Tibial artery (tissue), 4 donors: Measurements from ENCODE around the gene RASSF8.

ENCODE experiments used
- DNase-seq, 2 donors: peaks; one replicate each; pipeline ENCODE4 v3.0.0-alpha.2; 2019
- H3K27ac ChIP-seq, 2 donors: fragments of 200-600 bp; sonication (generic) in 1 of 2; 1 replicate in 1 of 2; 2 replicates in 1 of 2; pipeline ENCODE4 v1.5.1; 2018 to 2019; ENCODE audit warnings: mild to moderate bottlenecking in 1 of 2
- H3K27me3 ChIP-seq, 2 donors: fragments of 200-600 bp; sonication (generic) in 1 of 2; one replicate each; pipeline versions ENCODE4 v1.5.1 to v1.6.0; 2016 to 2019
- H3K36me3 ChIP-seq, 3 donors: fragments of 200-600 bp; sonication (generic) in 2 of 3; one replicate each; pipeline ENCODE4 v1.5.1; 2016 to 2019; ENCODE audit warnings: mild to moderate bottlenecking in 2 of 3
- H3K4me1 ChIP-seq, 4 donors: fragments of 200-600 bp; sonication (generic) in 2 of 4; 1 replicate in 3 of 4; 2 replicates in 1 of 4; pipeline ENCODE4 v1.5.1; 2016 to 2019
- H3K4me3 ChIP-seq, 2 donors: fragments of 200-600 bp; sonication (generic) in 1 of 2; 1 replicate in 1 of 2; 2 replicates in 1 of 2; pipeline ENCODE4 v1.5.1; 2018 to 2019; ENCODE audit warnings: mild to moderate bottlenecking in 2 of 2
- H3K9me3 ChIP-seq, 3 donors: fragments of 200-600 bp; sonication (generic) in 1 of 3; one replicate each; pipeline ENCODE4 v1.5.1; 2016 to 2019
- CTCF ChIP-seq, 2 experiments: fragments of 200-600 bp in 1 of 2; fragments of 450-650 bp in 1 of 2; IDR thresholded peaks; one replicate each; pipeline ENCODE4 v1.5.1; 2017 to 2019; ENCODE audit warnings: antibody characterized with exemption in 2 of 2, mild to moderate bottlenecking in 1 of 2, moderate library complexity in 1 of 2
- intact Hi-C: fragments of 100-400 bp; cut with DNase I; formaldehyde crosslinking; loops from one replicate; pipeline ENCODE4 v1.15.0; 2023; ENCODE audit warnings: low total_unique reads

The RASSF8 gene

GRCh38 chr12:26032719-26033241 is 74.3 kb downstream of the RASSF8 start:
- peak overlapping the region; percentile 6 to 16 for H3K27ac ChIP-seq
- DNase-seq, result no peak
- TF ChIP-seq CTCF (IDR thresholded peaks at IDR 0.05), result no peak
- H3K36me3 ChIP-seq, result no peaks in the 10 kb centered on the region
- H3K4me1 ChIP-seq, result peaks cover 0 to 66% (median 20%) of the 10 kb centered on the region in 4 donors
- no peaks in the 10 kb centered on the region for H3K27me3 ChIP-seq
- intact Hi-C loops, result no loop called here
- no peak overlapping the region for H3K4me3 ChIP-seq
- H3K9me3 ChIP-seq, result no peaks in the 10 kb centered on the region

- Histone ChIP-seq H3K4me3 (no peak overlapping the region), H3K27ac (no peak overlapping the region), H3K4me1 (peaks cover 0 to 56% (median 15%) of the 10 kb centered on the region in 4 donors), H3K9me3 (no peaks in the 10 kb centered on the region), H3K36me3 (no peaks in the 10 kb centered on the region), H3K27me3 (no peaks in the 10 kb centered on the region)
- TF ChIP-seq CTCF (IDR thresholded peaks at IDR 0.05), result no peak
- intact Hi-C loops, result no loop called here
- DNase-seq, result no peak
Observed at GRCh38 chr12:26034371-26035142, 76.1 kb downstream of the RASSF8 start.

- intact Hi-C loops, result no loop called here
Observed at GRCh38 chr12:26036877-26037276, 78.4 kb downstream of the RASSF8 start.

GRCh38 chr12:26037615-26038220 is 79.2 kb downstream of the RASSF8 start:
- H3K27ac ChIP-seq, result no peak overlapping the region
- no peak overlapping the region for H3K4me3 ChIP-seq
- no peak for TF ChIP-seq CTCF (IDR thresholded peaks at IDR 0.05)
- H3K27me3 ChIP-seq, result no peaks in the 10 kb centered on the region
- H3K9me3 ChIP-seq, result no peaks in the 10 kb centered on the region
- H3K4me1 ChIP-seq, result peaks cover 0 to 34% (median 11%) of the 10 kb centered on the region in 4 donors
- no peaks in the 10 kb centered on the region for H3K36me3 ChIP-seq
- intact Hi-C loops, result no loop called here
- DNase-seq, result no peak

More at GRCh38 chr12:26036877-26037276, 78.4 kb downstream of the RASSF8 start:
- H3K36me3 ChIP-seq, result no peaks in the 10 kb centered on the region
- no peak overlapping the region for H3K27ac ChIP-seq
- peaks cover 0 to 34% (median 12%) of the 10 kb centered on the region in 4 donors for H3K4me1 ChIP-seq
- TF ChIP-seq CTCF (IDR thresholded peaks at IDR 0.05), result no peak
- no peaks in the 10 kb centered on the region for H3K27me3 ChIP-seq
- H3K9me3 ChIP-seq, result no peaks in the 10 kb centered on the region
- DNase-seq, result no peak
- H3K4me3 ChIP-seq, result no peak overlapping the region

GRCh38 chr12:26042645-26043044 is 84.2 kb downstream of the RASSF8 start:
- intact Hi-C loops, result no loop called here
- peaks cover 0 to 43% (median 18%) of the 10 kb centered on the region in 4 donors for H3K4me1 ChIP-seq

More at GRCh38 chr12:26042645-26043044, 84.2 kb downstream of the RASSF8 start:
- no peaks in the 10 kb centered on the region for H3K36me3 ChIP-seq
- H3K27ac ChIP-seq, result no peak overlapping the region
- no peak for DNase-seq
- no peaks in the 10 kb centered on the region for H3K9me3 ChIP-seq
- no peaks in the 10 kb centered on the region for H3K27me3 ChIP-seq
- no peak overlapping the region for H3K4me3 ChIP-seq
- TF ChIP-seq CTCF (IDR thresholded peaks at IDR 0.05), result no peak
